Loucy (cell line): ENCODE data around the gene CNTN4.
A peak's percentile ranks its signal among the peaks of the same experiment; 100 is the strongest.

ENCODE experiments used
- H2AFZ ChIP-seq: fragments of 200-600 bp; sonication (generic); 2 replicates; pipeline ENCODE4 v1.6.0; 2016; ENCODE audit warnings: antibody characterized with exemption, mild to moderate bottlenecking, low read length, moderate library complexity
- H3F3A ChIP-seq: fragments of 200-600 bp; 2 replicates; pipeline ENCODE4 v1.6.0; 2016; ENCODE audit warnings: antibody characterized with exemption, low read depth, mild to moderate bottlenecking
- H3K27me3 ChIP-seq: fragments of 200-600 bp; sonication (generic); 2 replicates; pipeline ENCODE4 v1.6.1; 2014; ENCODE audit warnings: low read length, mild to moderate bottlenecking; ENCODE audit not compliant: insufficient read depth, poor library complexity, severe bottlenecking
- H3K36me3 ChIP-seq: fragments of 200-600 bp; sonication (generic); 2 replicates; pipeline ENCODE4 v1.6.1; 2016; ENCODE audit warnings: low read length; ENCODE audit not compliant: insufficient read depth
- H3K4me1 ChIP-seq: fragments of 200-600 bp; sonication (generic); 2 replicates; pipeline ENCODE4 v1.5.1; 2014; ENCODE audit warnings: low read length, mild to moderate bottlenecking; ENCODE audit not compliant: insufficient read depth, poor library complexity, severe bottlenecking
- H3K4me2 ChIP-seq: fragments of 200-600 bp; sonication (generic); 2 replicates; pipeline ENCODE4 v1.6.0; 2014; ENCODE audit warnings: antibody characterized with exemption, low read length, low read depth, mild to moderate bottlenecking; ENCODE audit not compliant: poor library complexity, severe bottlenecking
- H3K4me3 ChIP-seq: fragments of 200-600 bp; sonication (generic); 2 replicates; pipeline ENCODE4 v1.5.1; 2014; ENCODE audit warnings: low read length, mild to moderate bottlenecking, mixed read lengths; ENCODE audit not compliant: poor library complexity, severe bottlenecking
- H3K79me2 ChIP-seq: fragments of 200-600 bp; sonication (generic); 2 replicates; pipeline ENCODE4 v1.6.1; 2014; ENCODE audit warnings: low read length; ENCODE audit not compliant: insufficient read depth
- H3K9ac ChIP-seq: fragments of 200-600 bp; sonication (generic); 2 replicates; pipeline ENCODE4 v1.6.0; 2014; ENCODE audit warnings: mild to moderate bottlenecking, low read depth, low read length, moderate library complexity; ENCODE audit not compliant: poor library complexity, severe bottlenecking
- H3K9me2 ChIP-seq: fragments of 200-600 bp; sonication (generic); replicated peaks from 2 replicates; pipeline ENCODE4 v1.6.1; 2016; ENCODE audit warnings: low read depth, low read length, mixed read lengths
- H3K9me3 ChIP-seq: fragments of 200-600 bp; sonication (generic); 2 replicates; pipeline ENCODE4 v1.6.1; 2014; ENCODE audit warnings: mild to moderate bottlenecking, antibody characterized with exemption, low read length, low read depth; ENCODE audit not compliant: insufficient read depth
- H4K20me1 ChIP-seq: fragments of 200-600 bp; sonication (generic); 2 replicates; pipeline ENCODE4 v1.6.0; 2014; ENCODE audit warnings: antibody characterized with exemption, low read length, mild to moderate bottlenecking; ENCODE audit not compliant: insufficient read depth, poor library complexity, severe bottlenecking
- EZH2phosphoT487 ChIP-seq: fragments of 200-600 bp; IDR thresholded peaks from 2 replicates; pipeline ENCODE4 v1.6.1; 2018; ENCODE audit warnings: antibody characterized with exemption, mild to moderate bottlenecking, moderate library complexity, borderline replicate concordance
- TF ChIP-seq, protein P1 (sequence below): fragments of 200-600 bp; sonication (generic); conservative IDR thresholded peaks from 2 replicates; pipeline ENCODE4 v1.5.1; 2014; ENCODE audit warnings: mild to moderate bottlenecking, antibody characterized with exemption, low read length

The CNTN4 gene

GRCh38 chr3:2711081-2711480 is 612.4 kb downstream of the CNTN4 start:
- no peak overlapping the region for H3K4me3 ChIP-seq

DNA sequence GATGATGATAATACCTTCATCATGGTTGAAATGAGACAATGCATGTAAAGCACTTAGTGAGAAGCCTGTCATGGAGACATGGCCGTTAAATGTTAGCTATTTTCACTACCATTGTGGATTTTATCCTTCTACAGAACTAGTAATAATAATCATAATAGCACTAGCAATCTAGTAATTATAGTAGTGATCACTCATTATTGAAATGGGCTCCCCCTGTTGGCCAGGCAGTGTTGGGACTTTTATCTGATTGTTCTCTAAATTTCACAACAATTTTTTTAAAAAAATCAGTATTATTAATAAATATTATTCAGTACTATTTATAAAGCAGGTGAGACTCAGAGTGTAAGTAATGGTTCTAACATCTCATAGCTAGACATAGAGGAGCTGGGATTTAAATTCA is 615.3 kb downstream of the CNTN4 start:
- H3K27me3 ChIP-seq = no peaks in the 10 kb centered on the region

More at GRCh38 chr3:2711081-2711480, 612.4 kb downstream of the CNTN4 start:
- no peaks in the 10 kb centered on the region for H3F3A ChIP-seq
- H3K9me3 ChIP-seq = no peaks in the 10 kb centered on the region
- no peaks in the 10 kb centered on the region for H3K9me2 ChIP-seq
- no peaks in the 10 kb centered on the region for H3K79me2 ChIP-seq
- H3K4me1 ChIP-seq = peaks cover 15% of the 10 kb centered on the region
- H3K36me3 ChIP-seq = no peaks in the 10 kb centered on the region
- no peaks in the 10 kb centered on the region for H3K27me3 ChIP-seq
- no peaks in the 10 kb centered on the region for H4K20me1 ChIP-seq
- no peak overlapping the region for H3K9ac ChIP-seq
- peak overlapping the region; percentile 38 for H3K4me2 ChIP-seq
- no peak overlapping the region; the same call in 1 of the 2 replicates for H2AFZ ChIP-seq
- TF ChIP-seq, protein P1, sequence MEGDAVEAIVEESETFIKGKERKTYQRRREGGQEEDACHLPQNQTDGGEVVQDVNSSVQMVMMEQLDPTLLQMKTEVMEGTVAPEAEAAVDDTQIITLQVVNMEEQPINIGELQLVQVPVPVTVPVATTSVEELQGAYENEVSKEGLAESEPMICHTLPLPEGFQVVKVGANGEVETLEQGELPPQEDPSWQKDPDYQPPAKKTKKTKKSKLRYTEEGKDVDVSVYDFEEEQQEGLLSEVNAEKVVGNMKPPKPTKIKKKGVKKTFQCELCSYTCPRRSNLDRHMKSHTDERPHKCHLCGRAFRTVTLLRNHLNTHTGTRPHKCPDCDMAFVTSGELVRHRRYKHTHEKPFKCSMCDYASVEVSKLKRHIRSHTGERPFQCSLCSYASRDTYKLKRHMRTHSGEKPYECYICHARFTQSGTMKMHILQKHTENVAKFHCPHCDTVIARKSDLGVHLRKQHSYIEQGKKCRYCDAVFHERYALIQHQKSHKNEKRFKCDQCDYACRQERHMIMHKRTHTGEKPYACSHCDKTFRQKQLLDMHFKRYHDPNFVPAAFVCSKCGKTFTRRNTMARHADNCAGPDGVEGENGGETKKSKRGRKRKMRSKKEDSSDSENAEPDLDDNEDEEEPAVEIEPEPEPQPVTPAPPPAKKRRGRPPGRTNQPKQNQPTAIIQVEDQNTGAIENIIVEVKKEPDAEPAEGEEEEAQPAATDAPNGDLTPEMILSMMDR = no peak
- no peak for TF ChIP-seq EZH2phosphoT487

GRCh38 chr3:2714834-2715233 is 616.2 kb downstream of the CNTN4 start:
- Histone ChIP-seq H3K9ac (no peak overlapping the region), H4K20me1 (no peaks in the 10 kb centered on the region), H3K4me3 (no peak overlapping the region), H3K4me2 (peak overlapping the region; percentile 36), H3K36me3 (no peaks in the 10 kb centered on the region), H2AFZ (peak overlapping the region; percentile 43; the same call in 1 of the 2 replicates), H3K4me1 (peaks cover 15% of the 10 kb centered on the region), H3K27me3 (no peaks in the 10 kb centered on the region), H3F3A (no peaks in the 10 kb centered on the region), H3K79me2 (no peaks in the 10 kb centered on the region), H3K9me3 (no peaks in the 10 kb centered on the region), H3K9me2 (no peaks in the 10 kb centered on the region)
- TF ChIP-seq, protein P1 = no peak
- TF ChIP-seq EZH2phosphoT487 = no peak

More for the DNA sequence above, 615.3 kb downstream of the CNTN4 start:
- H3K4me1 ChIP-seq = peaks cover 15% of the 10 kb centered on the region
- H3K79me2 ChIP-seq = no peaks in the 10 kb centered on the region
- H3F3A ChIP-seq = no peaks in the 10 kb centered on the region
- no peak overlapping the region for H3K4me2 ChIP-seq
- no peaks in the 10 kb centered on the region for H4K20me1 ChIP-seq
- no peaks in the 10 kb centered on the region for H3K9me2 ChIP-seq
- H3K4me3 ChIP-seq = no peak overlapping the region
- H3K9me3 ChIP-seq = no peaks in the 10 kb centered on the region
- H3K36me3 ChIP-seq = no peaks in the 10 kb centered on the region
- TF ChIP-seq, protein P1 = peak; percentile 56
- no peak for TF ChIP-seq EZH2phosphoT487
- H3K9ac ChIP-seq = no peak overlapping the region
- no peak overlapping the region for H2AFZ ChIP-seq
